CD4-positive, alpha-beta memory T cell (primary cell): Measurements from ENCODE around the gene PTBP3. TPM values are rescaled to one million over a fixed set of nuclear protein-coding genes. Genes with fewer than 3 reads are reported as not detected.

ENCODE experiments used
- CTCF ChIA-PET: fragments of 350-600 bp; sonication (Branson Sonifier 250); formaldehyde crosslinking; loops from one replicate; lab custom pipeline; 2021; ENCODE audit warnings: inconsistent platforms; ENCODE audit not compliant: partially characterized antibody; lab: Charles Lee
- POLR2A ChIA-PET: fragments of 350-600 bp; sonication (Branson Sonifier 250); formaldehyde crosslinking; loops from one replicate; lab custom pipeline; 2021; ENCODE audit not compliant: partially characterized antibody; lab: Charles Lee
- DNase-seq, 5 donors: peaks; one replicate each; pipeline versions ENCODE4 v3.0.0 to v3.0.0-alpha.2; 2020 to 2022; ENCODE audit warnings: mixed read lengths in 1 of 5
- H3K27ac ChIP-seq: one replicate; pipeline ENCODE4 v1.7.0; 2013; ENCODE audit warnings: low read depth, low read length
- H3K27me3 ChIP-seq: 2 replicates; pipeline ENCODE4 v1.7.0; 2013; ENCODE audit warnings: mild to moderate bottlenecking, low read length, moderate library complexity; ENCODE audit not compliant: insufficient read depth
- H3K36me3 ChIP-seq: 2 replicates; pipeline ENCODE4 v1.7.0; 2013; ENCODE audit warnings: mild to moderate bottlenecking, low read length, moderate library complexity; ENCODE audit not compliant: insufficient read depth
- H3K4me1 ChIP-seq: 2 replicates; pipeline ENCODE4 v1.7.0; 2013; ENCODE audit warnings: mild to moderate bottlenecking, low read length, moderate library complexity; ENCODE audit not compliant: insufficient read depth
- H3K4me3 ChIP-seq, 2 donors: one replicate each; pipeline ENCODE4 v1.7.0; 2013; ENCODE audit warnings: low read length in 2 of 2, mild to moderate bottlenecking in 1 of 2
- H3K9me3 ChIP-seq, 2 donors: one replicate each; pipeline ENCODE4 v1.7.0; 2013; ENCODE audit warnings: low read length in 2 of 2, control low read depth in 1 of 2; ENCODE audit not compliant: control insufficient read depth in 1 of 2
- H3K27ac Mint-ChIP-seq, 7 donors: one replicate each; pipeline ENCODE4 v1.8.0; 2020 to 2021; ENCODE audit warnings: mixed read lengths in 7 of 7, mild to moderate bottlenecking in 6 of 7, inconsistent platforms in 3 of 7, moderate library complexity in 3 of 7
- H3K27me3 Mint-ChIP-seq, 2 donors: one replicate each; pipeline ENCODE4 v1.8.0; 2020 to 2021; ENCODE audit warnings: mixed read lengths in 2 of 2
- H3K36me3 Mint-ChIP-seq, 2 donors: one replicate each; pipeline ENCODE4 v1.8.0; 2020 to 2021; ENCODE audit warnings: mixed read lengths in 2 of 2, inconsistent platforms in 1 of 2, mild to moderate bottlenecking in 1 of 2
- H3K4me1 Mint-ChIP-seq, 4 donors: one replicate each; pipeline ENCODE4 v1.8.0; 2020 to 2021; ENCODE audit warnings: mixed read lengths in 4 of 4, mild to moderate bottlenecking in 1 of 4
- H3K4me3 Mint-ChIP-seq, 8 donors: one replicate each; pipeline ENCODE4 v1.8.0; 2020 to 2021; ENCODE audit warnings: mixed read lengths in 8 of 8, mild to moderate bottlenecking in 7 of 8, moderate library complexity in 6 of 8, inconsistent platforms in 3 of 8
- H3K9me3 Mint-ChIP-seq, 8 donors: one replicate each; pipeline ENCODE4 v1.8.0; 2020 to 2021; ENCODE audit warnings: mixed read lengths in 8 of 8, mild to moderate bottlenecking in 5 of 8, inconsistent platforms in 3 of 8, moderate library complexity in 1 of 8
- intact Hi-C: fragments of 100-400 bp; cut with micrococcal nuclease; formaldehyde crosslinking; loops from one replicate; pipeline ENCODE4 v1.15.1; 2023
- polyA plus RNA-seq, 2 donors: library from polyadenylated mRNA; unstranded; fragments of 300-500 nt; fragmentation: Illumina TruSeq; gene quantifications; one replicate each; pipeline ENCODE4 v1.2.3, GENCODE V29; 2021
- total RNA-seq, 2 experiments: library from RNA; stranded (reverse); gene quantifications; one replicate each; pipeline ENCODE4 v1.2.3, GENCODE V29; 2021

The PTBP3 gene
- total and polyA plus RNA-seq, 4 experiments from 2014 or later = 30.0 to 139 (median 88.7) TPM

- Histone ChIP-seq H3K27ac (no peak overlapping the region), H3K4me3 (no peak overlapping the region), H3K27me3 (no peaks in the 10 kb centered on the region), H3K4me1 (peaks cover 66% of the 10 kb centered on the region), H3K36me3 (no peaks in the 10 kb centered on the region), H3K9me3 (peaks cover 0 to 4% of the 10 kb centered on the region in 2 donors)
- H3K27ac Mint-ChIP-seq = peak overlapping the region in 1 of 7 donors; percentile 29
- H3K9me3 Mint-ChIP-seq = peaks cover 0 to 17% (median 7%) of the 10 kb centered on the region in 8 donors
- H3K36me3 Mint-ChIP-seq = peaks cover 36 to 39% of the 10 kb centered on the region in 2 donors
- peaks cover 44 to 82% (median 65%) of the 10 kb centered on the region in 4 donors for H3K4me1 Mint-ChIP-seq
- H3K4me3 Mint-ChIP-seq = peak overlapping the region in 1 of 8 donors; percentile 72
- no peak for DNase-seq
- ChIA-PET CTCF (interaction anchor here (2.6 kb wide), 1 partner anchor 228 kb away, joined by 7 read pairs; no protein-coding TSS in a partner anchor), POLR2A (no interaction called here)
- intact Hi-C loops = no loop called here
- H3K27me3 Mint-ChIP-seq = no peaks in the 10 kb centered on the region
These were observed 7.2 kb downstream of the PTBP3 start for GRCh38 chr9:112326194-112326593.

- ChIA-PET POLR2A (no interaction called here), CTCF (interaction anchor here (0.9 to 2.6 kb wide), 2 partner anchors 30 to 227 kb away, joined by 3 to 7 read pairs; no protein-coding TSS in a partner anchor)
- Histone ChIP-seq H3K27ac (no peak overlapping the region), H3K4me3 (no peak overlapping the region), H3K27me3 (no peaks in the 10 kb centered on the region), H3K36me3 (no peaks in the 10 kb centered on the region), H3K9me3 (peaks cover 0 to 4% of the 10 kb centered on the region in 2 donors), H3K4me1 (peaks cover 63% of the 10 kb centered on the region)
- H3K27ac Mint-ChIP-seq = peak overlapping the region in 2 of 7 donors; percentile 12 to 54
- peaks cover 44 to 81% (median 62%) of the 10 kb centered on the region in 4 donors for H3K4me1 Mint-ChIP-seq
- H3K4me3 Mint-ChIP-seq = peak overlapping the region in 4 of 8 donors; percentile 23 to 72 (median 32)
- H3K9me3 Mint-ChIP-seq = peaks cover 0 to 17% (median 6%) of the 10 kb centered on the region in 8 donors
- H3K36me3 Mint-ChIP-seq = peaks cover 39% of the 10 kb centered on the region in 2 donors
- DNase-seq = no peak
- no peaks in the 10 kb centered on the region for H3K27me3 Mint-ChIP-seq
- intact Hi-C loops = no loop called here
These were observed 7.8 kb downstream of the PTBP3 start for GRCh38 chr9:112325600-112325999.

- H3K27me3 Mint-ChIP-seq = no peaks in the 10 kb centered on the region
- ChIA-PET CTCF (interaction anchor here (0.9 kb wide), 1 partner anchor 29 kb away, joined by 3 read pairs; no protein-coding TSS in a partner anchor), POLR2A (no interaction called here)
- no peaks in the 10 kb centered on the region for H3K27me3 ChIP-seq
- peak overlapping the region in 1 of 8 donors; percentile 24 for H3K4me3 Mint-ChIP-seq
- H3K36me3 Mint-ChIP-seq = peaks cover 40 to 41% of the 10 kb centered on the region in 2 donors
- no peak overlapping the region for H3K4me3 ChIP-seq
- peaks cover 59% of the 10 kb centered on the region for H3K4me1 ChIP-seq
- H3K27ac Mint-ChIP-seq = peak overlapping the region in 1 of 7 donors; percentile 54
- DNase-seq = no peak
- no peaks in the 10 kb centered on the region for H3K36me3 ChIP-seq
- peaks cover 44 to 79% (median 60%) of the 10 kb centered on the region in 4 donors for H3K4me1 Mint-ChIP-seq
- peaks cover 0 to 17% (median 6%) of the 10 kb centered on the region in 8 donors for H3K9me3 Mint-ChIP-seq
- no peak overlapping the region for H3K27ac ChIP-seq
- intact Hi-C loops = no loop called here
- peaks cover 0 to 4% of the 10 kb centered on the region in 2 donors for H3K9me3 ChIP-seq
These were observed 8.3 kb downstream of the PTBP3 start for GRCh38 chr9:112325127-112325526.

GRCh38 chr9:112323378-112323854 lies 10.0 kb downstream of the PTBP3 start:
- DNase-seq = no peak
- Mint-ChIP-seq H3K36me3 (peaks cover 44 to 50% of the 10 kb centered on the region in 2 donors), H3K27me3 (no peaks in the 10 kb centered on the region), H3K9me3 (peaks cover 0 to 17% (median 6%) of the 10 kb centered on the region in 8 donors), H3K4me1 (peaks cover 42 to 83% (median 61%) of the 10 kb centered on the region in 4 donors), H3K4me3 (peak overlapping the region in 3 of 8 donors; percentile 15 to 31 (median 28)), H3K27ac (peak overlapping the region in 2 of 7 donors; percentile 63 to 70)
- H3K27me3 ChIP-seq = no peaks in the 10 kb centered on the region
- H3K4me3 ChIP-seq = no peak overlapping the region
- ChIA-PET CTCF (no interaction called here), POLR2A (interaction anchor here (2.2 kb wide), 1 partner anchor 10 kb away, joined by 17 read pairs; the partner anchor contains the start of gene PTBP3)
- no peak overlapping the region for H3K27ac ChIP-seq
- intact Hi-C loops = no loop called here
- peaks cover 0 to 4% of the 10 kb centered on the region in 2 donors for H3K9me3 ChIP-seq
- H3K36me3 ChIP-seq = no peaks in the 10 kb centered on the region
- H3K4me1 ChIP-seq = peaks cover 57% of the 10 kb centered on the region

GRCh38 chr9:112322701-112323377 lies 10.6 kb downstream of the PTBP3 start:
- ChIA-PET CTCF (no interaction called here), POLR2A (interaction anchor here (1.6 to 2.2 kb wide), 2 partner anchors 10 to 27 kb away, joined by 3 to 17 read pairs; partner anchors contain the start of gene PTBP3)
- H3K4me3 Mint-ChIP-seq = peak overlapping the region in 4 of 8 donors; percentile 11 to 65 (median 34)
- H3K36me3 ChIP-seq = no peaks in the 10 kb centered on the region
- H3K36me3 Mint-ChIP-seq = peaks cover 44 to 47% of the 10 kb centered on the region in 2 donors
- H3K27ac ChIP-seq = no peak overlapping the region
- H3K4me3 ChIP-seq = no peak overlapping the region
- intact Hi-C loops = loop anchor here (1.0 kb wide), 1 partner anchor 9 kb away; no protein-coding TSS in a partner anchor
- peaks cover 43 to 83% (median 62%) of the 10 kb centered on the region in 4 donors for H3K4me1 Mint-ChIP-seq
- H3K27me3 Mint-ChIP-seq = no peaks in the 10 kb centered on the region
- H3K27me3 ChIP-seq = no peaks in the 10 kb centered on the region
- H3K9me3 Mint-ChIP-seq = peaks cover 0 to 17% (median 6%) of the 10 kb centered on the region in 8 donors
- H3K9me3 ChIP-seq = peaks cover 0 to 4% of the 10 kb centered on the region in 2 donors
- H3K4me1 ChIP-seq = peaks cover 57% of the 10 kb centered on the region
- peak overlapping the region in 3 of 7 donors; percentile 5 to 63 (median 53) for H3K27ac Mint-ChIP-seq
- DNase-seq = no peak

- peaks cover 8 to 19% of the 10 kb centered on the region in 2 donors for H3K36me3 Mint-ChIP-seq
- peak overlapping the region in 6 of 7 donors; percentile 6 to 83 (median 42) for H3K27ac Mint-ChIP-seq
- H3K36me3 ChIP-seq = no peaks in the 10 kb centered on the region
- H3K4me1 ChIP-seq = peaks cover 84% of the 10 kb centered on the region
- no peaks in the 10 kb centered on the region for H3K27me3 Mint-ChIP-seq
- H3K4me1 Mint-ChIP-seq = peaks cover 48 to 92% (median 67%) of the 10 kb centered on the region in 4 donors
- intact Hi-C loops = loop anchor here (2.0 to 5.0 kb wide), 2 partner anchors 16 to 39 kb away; partner anchors contain the start of gene PTBP3
- H3K27ac ChIP-seq = no peak overlapping the region
- no peaks in the 10 kb centered on the region for H3K9me3 ChIP-seq
- H3K4me3 Mint-ChIP-seq = peak overlapping the region; percentile 35 to 95 (median 70)
- DNase-seq = no peak
- POLR2A ChIA-PET = interaction anchor here (4.6 kb wide), 1 partner anchor 17 kb away, joined by 26 read pairs; the partner anchor contains the start of gene PTBP3
- no peaks in the 10 kb centered on the region for H3K9me3 Mint-ChIP-seq
- no peak overlapping the region for H3K4me3 ChIP-seq
- H3K27me3 ChIP-seq = no peaks in the 10 kb centered on the region
- CTCF ChIA-PET = interaction anchor here (1.3 to 2.2 kb wide), 3 partner anchors 15 to 78 kb away, joined by 4 to 8 read pairs (median 8); partner anchors contain the start of gene PTBP3
These were observed 17.0 kb downstream of the PTBP3 start for GRCh38 chr9:112316258-112316943.
